Dendritic cell treated with granulocyte-macrophage colony-stimulating factor and Interleukin-4, amounts not matched to agents 40 ng/mL and 50 ng/mL, for 4 days (primary cell): ENCODE results near the gene ISG15.

Experiments used
- H3K27ac Mint-ChIP-seq: one replicate; pipeline ENCODE4 v1.8.0; 2022; ENCODE audit warnings: mild to moderate bottlenecking, mixed read lengths
- H3K27me3 Mint-ChIP-seq: one replicate; pipeline ENCODE4 v1.8.0; 2022; ENCODE audit warnings: mild to moderate bottlenecking, mixed read lengths
- H3K36me3 Mint-ChIP-seq: one replicate; pipeline ENCODE4 v1.8.0; 2022; ENCODE audit warnings: low read depth, mixed read lengths
- H3K4me1 Mint-ChIP-seq: one replicate; pipeline ENCODE4 v1.8.0; 2022; ENCODE audit warnings: low read depth, mixed read lengths
- H3K4me3 Mint-ChIP-seq: one replicate; pipeline ENCODE4 v1.8.0; 2022; ENCODE audit warnings: mild to moderate bottlenecking, moderate library complexity, mixed read lengths
- H3K9me3 Mint-ChIP-seq: one replicate; pipeline ENCODE4 v1.8.0; 2022; ENCODE audit warnings: mixed read lengths
- intact Hi-C: fragments of 100-400 bp; cut with micrococcal nuclease; formaldehyde crosslinking; loops from one replicate; pipeline ENCODE4 v1.15.0; 2022

The ISG15 gene

GRCh38 chr1:995665-996633 lies 17.3 kb upstream of the ISG15 start:
- Mint-ChIP-seq H3K4me3 (no peak overlapping the region), H3K27me3 (peaks cover 82% of the 10 kb centered on the region), H3K9me3 (peaks cover 13% of the 10 kb centered on the region), H3K36me3 (no peaks in the 10 kb centered on the region), H3K27ac (no peak overlapping the region), H3K4me1 (peaks cover 6% of the 10 kb centered on the region)
- intact Hi-C loops = no loop called here

- Mint-ChIP-seq H3K9me3 (peaks cover 7% of the 10 kb centered on the region), H3K27me3 (peaks cover 78% of the 10 kb centered on the region), H3K4me1 (peaks cover 13% of the 10 kb centered on the region), H3K27ac (no peak overlapping the region), H3K36me3 (no peaks in the 10 kb centered on the region), H3K4me3 (no peak overlapping the region)
- intact Hi-C loops = no loop called here
Observed at GRCh38 chr1:996851-997712, 16.2 kb upstream of the ISG15 start.

- Mint-ChIP-seq H3K4me3 (no peak overlapping the region), H3K4me1 (peaks cover 14% of the 10 kb centered on the region), H3K27me3 (peaks cover 80% of the 10 kb centered on the region), H3K27ac (no peak overlapping the region), H3K36me3 (no peaks in the 10 kb centered on the region), H3K9me3 (peaks cover 1% of the 10 kb centered on the region)
- intact Hi-C loops = no loop called here
Observed at GRCh38 chr1:997713-997992, 15.6 kb upstream of the ISG15 start.

GRCh38 chr1:997993-998744 lies 15.1 kb upstream of the ISG15 start:
- Mint-ChIP-seq H3K27ac (no peak overlapping the region), H3K9me3 (no peaks in the 10 kb centered on the region), H3K36me3 (no peaks in the 10 kb centered on the region), H3K27me3 (peaks cover 80% of the 10 kb centered on the region), H3K4me3 (peak overlapping the region; percentile 26), H3K4me1 (peaks cover 14% of the 10 kb centered on the region)
- intact Hi-C loops = no loop called here

GRCh38 chr1:998745-998994 lies 14.6 kb upstream of the ISG15 start:
- H3K27ac Mint-ChIP-seq = no peak overlapping the region
- peaks cover 80% of the 10 kb centered on the region for H3K27me3 Mint-ChIP-seq
- peaks cover 14% of the 10 kb centered on the region for H3K4me1 Mint-ChIP-seq
- no peaks in the 10 kb centered on the region for H3K9me3 Mint-ChIP-seq
- H3K4me3 Mint-ChIP-seq = no peak overlapping the region
- intact Hi-C loops = no loop called here
- H3K36me3 Mint-ChIP-seq = no peaks in the 10 kb centered on the region

- no peak overlapping the region for H3K4me3 Mint-ChIP-seq
- intact Hi-C loops = no loop called here
- peaks cover 80% of the 10 kb centered on the region for H3K27me3 Mint-ChIP-seq
- no peaks in the 10 kb centered on the region for H3K9me3 Mint-ChIP-seq
- no peaks in the 10 kb centered on the region for H3K36me3 Mint-ChIP-seq
- peaks cover 14% of the 10 kb centered on the region for H3K4me1 Mint-ChIP-seq
- no peak overlapping the region for H3K27ac Mint-ChIP-seq
Observed at GRCh38 chr1:998995-999724, 14.1 kb upstream of the ISG15 start.

GRCh38 chr1:999725-1000356 lies 13.5 kb upstream of the ISG15 start, which contains the start of gene HES4:
Gene HES4, minus strand, starts transcription at chr1:1000097. Its CDS starts 124 bp downstream, at chr1:999973.
- Mint-ChIP-seq H3K9me3 (no peaks in the 10 kb centered on the region), H3K36me3 (no peaks in the 10 kb centered on the region), H3K4me1 (peaks cover 18% of the 10 kb centered on the region), H3K27me3 (peaks cover 80% of the 10 kb centered on the region), H3K4me3 (peak within 1 kb of the TSS; percentile 58), H3K27ac (peak within 1 kb of the TSS; percentile 32)
- intact Hi-C loops = no loop called here

GRCh38 chr1:1000357-1001056 lies 12.8 kb upstream of the ISG15 start:
- Mint-ChIP-seq H3K4me1 (peaks cover 24% of the 10 kb centered on the region), H3K9me3 (no peaks in the 10 kb centered on the region)

GRCh38 chr1:1001057-1001783 lies 12.1 kb upstream of the ISG15 start:
- H3K27ac Mint-ChIP-seq = peak overlapping the region; percentile 32
- intact Hi-C loops = no loop called here
- no peaks in the 10 kb centered on the region for H3K9me3 Mint-ChIP-seq
- H3K36me3 Mint-ChIP-seq = no peaks in the 10 kb centered on the region
- peak overlapping the region; percentile 58 for H3K4me3 Mint-ChIP-seq
- H3K4me1 Mint-ChIP-seq = peaks cover 24% of the 10 kb centered on the region
- peaks cover 77% of the 10 kb centered on the region for H3K27me3 Mint-ChIP-seq

More at GRCh38 chr1:1000357-1001056, 12.8 kb upstream of the ISG15 start:
- peaks cover 80% of the 10 kb centered on the region for H3K27me3 Mint-ChIP-seq
- peak overlapping the region; percentile 32 for H3K27ac Mint-ChIP-seq
- peak overlapping the region; percentile 58 for H3K4me3 Mint-ChIP-seq
- no peaks in the 10 kb centered on the region for H3K36me3 Mint-ChIP-seq
- intact Hi-C loops = no loop called here

GRCh38 chr1:1003618-1004419 lies 9.5 kb upstream of the ISG15 start:
- Mint-ChIP-seq H3K9me3 (no peaks in the 10 kb centered on the region), H3K4me1 (peaks cover 24% of the 10 kb centered on the region), H3K36me3 (no peaks in the 10 kb centered on the region), H3K4me3 (no peak overlapping the region), H3K27me3 (peaks cover 76% of the 10 kb centered on the region), H3K27ac (no peak overlapping the region)
- intact Hi-C loops = no loop called here

GRCh38 chr1:1004420-1004779 lies 8.9 kb upstream of the ISG15 start:
- H3K27ac Mint-ChIP-seq = no peak overlapping the region
- intact Hi-C loops = no loop called here
- no peaks in the 10 kb centered on the region for H3K36me3 Mint-ChIP-seq
- peaks cover 80% of the 10 kb centered on the region for H3K27me3 Mint-ChIP-seq
- no peaks in the 10 kb centered on the region for H3K9me3 Mint-ChIP-seq
- peaks cover 29% of the 10 kb centered on the region for H3K4me1 Mint-ChIP-seq
- H3K4me3 Mint-ChIP-seq = no peak overlapping the region
